ENCODE data around the gene PDIA6. TPM values are rescaled to one million over a fixed set of nuclear protein-coding genes. Genes with fewer than 3 reads are reported as not detected.

The PDIA6 gene
- total and polyA plus RNA-seq, 10 of the 15 experiments (the other 5 are each of a cell fraction or from before 2014, with no cell fraction given), result 148 to 526 (median 209) TPM

GRCh38 chr2:10741139-10741538 is 71.4 kb downstream of the PDIA6 start (continued):
- TF ChIP-seq FOS (IDR thresholded peaks at IDR 0.05; ENCODE audit: borderline replicate concordance, extremely low read depth, insufficient read length) (no peak), IKZF1 (conservative IDR thresholded peaks at IDR 0.05) (no peak)
- TF ChIP-seq, protein P1, sequence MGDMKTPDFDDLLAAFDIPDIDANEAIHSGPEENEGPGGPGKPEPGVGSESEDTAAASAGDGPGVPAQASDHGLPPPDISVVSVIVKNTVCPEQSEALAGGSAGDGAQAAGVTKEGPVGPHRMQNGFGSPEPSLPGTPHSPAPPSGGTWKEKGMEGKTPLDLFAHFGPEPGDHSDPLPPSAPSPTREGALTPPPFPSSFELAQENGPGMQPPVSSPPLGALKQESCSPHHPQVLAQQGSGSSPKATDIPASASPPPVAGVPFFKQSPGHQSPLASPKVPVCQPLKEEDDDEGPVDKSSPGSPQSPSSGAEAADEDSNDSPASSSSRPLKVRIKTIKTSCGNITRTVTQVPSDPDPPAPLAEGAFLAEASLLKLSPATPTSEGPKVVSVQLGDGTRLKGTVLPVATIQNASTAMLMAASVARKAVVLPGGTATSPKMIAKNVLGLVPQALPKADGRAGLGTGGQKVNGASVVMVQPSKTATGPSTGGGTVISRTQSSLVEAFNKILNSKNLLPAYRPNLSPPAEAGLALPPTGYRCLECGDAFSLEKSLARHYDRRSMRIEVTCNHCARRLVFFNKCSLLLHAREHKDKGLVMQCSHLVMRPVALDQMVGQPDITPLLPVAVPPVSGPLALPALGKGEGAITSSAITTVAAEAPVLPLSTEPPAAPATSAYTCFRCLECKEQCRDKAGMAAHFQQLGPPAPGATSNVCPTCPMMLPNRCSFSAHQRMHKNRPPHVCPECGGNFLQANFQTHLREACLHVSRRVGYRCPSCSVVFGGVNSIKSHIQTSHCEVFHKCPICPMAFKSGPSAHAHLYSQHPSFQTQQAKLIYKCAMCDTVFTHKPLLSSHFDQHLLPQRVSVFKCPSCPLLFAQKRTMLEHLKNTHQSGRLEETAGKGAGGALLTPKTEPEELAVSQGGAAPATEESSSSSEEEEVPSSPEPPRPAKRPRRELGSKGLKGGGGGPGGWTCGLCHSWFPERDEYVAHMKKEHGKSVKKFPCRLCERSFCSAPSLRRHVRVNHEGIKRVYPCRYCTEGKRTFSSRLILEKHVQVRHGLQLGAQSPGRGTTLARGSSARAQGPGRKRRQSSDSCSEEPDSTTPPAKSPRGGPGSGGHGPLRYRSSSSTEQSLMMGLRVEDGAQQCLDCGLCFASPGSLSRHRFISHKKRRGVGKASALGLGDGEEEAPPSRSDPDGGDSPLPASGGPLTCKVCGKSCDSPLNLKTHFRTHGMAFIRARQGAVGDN (IDR thresholded peaks at IDR 0.05), result no peak
- TF ChIP-seq, protein P2, sequence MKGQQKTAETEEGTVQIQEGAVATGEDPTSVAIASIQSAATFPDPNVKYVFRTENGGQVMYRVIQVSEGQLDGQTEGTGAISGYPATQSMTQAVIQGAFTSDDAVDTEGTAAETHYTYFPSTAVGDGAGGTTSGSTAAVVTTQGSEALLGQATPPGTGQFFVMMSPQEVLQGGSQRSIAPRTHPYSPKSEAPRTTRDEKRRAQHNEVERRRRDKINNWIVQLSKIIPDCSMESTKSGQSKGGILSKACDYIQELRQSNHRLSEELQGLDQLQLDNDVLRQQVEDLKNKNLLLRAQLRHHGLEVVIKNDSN (IDR thresholded peaks at IDR 0.05; ENCODE audit: borderline replicate concordance, extremely low read length, insufficient read depth, low read depth, low read length), result no peak

GRCh38 chr2:10740226-10740625 is 72.4 kb downstream of the PDIA6 start:
- WGBS (ENCODE audit: insufficient coverage, insufficient replicate concordance, low lambda C conversion rate, missing lambda C conversion rate), result 40% methylated on average over 3 of the region's 3 CpGs
- Histone ChIP-seq H3K27me3 (replicated peaks in 1 of 2; ENCODE audit: control insufficient read depth in 2 of 2, insufficient read depth in 2 of 2, low read length in 1 of 2) (no peaks in the 10 kb centered on the region), H3K9me3 (replicated peaks; ENCODE audit: control insufficient read depth, insufficient read depth, low read length) (no peaks in the 10 kb centered on the region), H3K4me3 (no peak overlapping the region), H4K20me1 (ENCODE audit: control insufficient read depth, insufficient read depth) (no peaks in the 10 kb centered on the region), H3K36me3 (ENCODE audit: control insufficient read depth in 2 of 2, insufficient read depth in 2 of 2, low read length in 1 of 2) (no peaks in the 10 kb centered on the region), H3K27ac (ENCODE audit: control insufficient read depth, insufficient read depth) (no peak overlapping the region), H3K79me2 (ENCODE audit: control insufficient read depth, insufficient read depth, low read length) (no peaks in the 10 kb centered on the region), H3K4me2 (ENCODE audit: control insufficient read depth, insufficient read depth) (no peak overlapping the region), H2AFZ (ENCODE audit: control insufficient read depth, low read depth, low read length) (no peak overlapping the region), H3K9ac (ENCODE audit: control insufficient read depth, insufficient read depth, low read length) (no peak overlapping the region), H3K4me1 (ENCODE audit: control insufficient read depth, insufficient read depth, low read length) (no peaks in the 10 kb centered on the region; the same call in 1 of the 2 replicates)
- CTCF ChIA-PET, result no interaction called here
- in situ Hi-C loops (cut with MboI), result no loop called here
- DNase-seq (ENCODE audit: low read depth, low spot score) (no peak), FAIRE-seq (no peak), ATAC-seq (no peak)
- intact Hi-C loops (cut with micrococcal nuclease; ENCODE audit: unreplicated experiment), result no loop called here
- POLR2A ChIA-PET, result interaction anchor here (0.6 kb wide), 2 partner anchors 11 to 291 kb away, joined by 3 to 5 read pairs; no protein-coding TSS in a partner anchor
- SMC1A ChIA-PET (ENCODE audit: uncharacterized antibody, unreplicated experiment), result interaction anchor here (0.9 kb wide), 1 partner anchor 124 kb away, joined by 3 read pairs; no protein-coding TSS in a partner anchor
- RAD21 ChIA-PET (ENCODE audit: unreplicated experiment), result no interaction called here
- no TSS peak for BruUV-seq (replicated peaks)
- TF ChIP-seq CEBPB (IDR thresholded peaks at IDR 0.05; ENCODE audit: borderline replicate concordance in 1 of 2, low read depth in 2 of 2, low read length in 2 of 2), result no peak
- TF ChIP-seq NKRF (conservative IDR thresholded peaks at IDR 0.05), result no peak
- TF ChIP-seq, protein P1 (IDR thresholded peaks at IDR 0.05), result no peak
- TF ChIP-seq SUZ12 (IDR thresholded peaks at IDR 0.05; ENCODE audit: unreplicated experiment), result no peak
- TF ChIP-seq, protein P3, sequence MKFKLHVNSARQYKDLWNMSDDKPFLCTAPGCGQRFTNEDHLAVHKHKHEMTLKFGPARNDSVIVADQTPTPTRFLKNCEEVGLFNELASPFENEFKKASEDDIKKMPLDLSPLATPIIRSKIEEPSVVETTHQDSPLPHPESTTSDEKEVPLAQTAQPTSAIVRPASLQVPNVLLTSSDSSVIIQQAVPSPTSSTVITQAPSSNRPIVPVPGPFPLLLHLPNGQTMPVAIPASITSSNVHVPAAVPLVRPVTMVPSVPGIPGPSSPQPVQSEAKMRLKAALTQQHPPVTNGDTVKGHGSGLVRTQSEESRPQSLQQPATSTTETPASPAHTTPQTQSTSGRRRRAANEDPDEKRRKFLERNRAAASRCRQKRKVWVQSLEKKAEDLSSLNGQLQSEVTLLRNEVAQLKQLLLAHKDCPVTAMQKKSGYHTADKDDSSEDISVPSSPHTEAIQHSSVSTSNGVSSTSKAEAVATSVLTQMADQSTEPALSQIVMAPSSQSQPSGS (IDR thresholded peaks at IDR 0.05; ENCODE audit: low read length), result no peak

All from GM12878 (cell line).